ENCODE measurements around the gene KLHL29. TPM values are rescaled to one million over a fixed set of nuclear protein-coding genes. Genes with fewer than 3 reads are reported as not detected.

The KLHL29 gene
- total RNA-seq, 4 donors from 2014 or later: 2.2 to 3.3 (median 2.7) TPM

GRCh38 chr2:23523373-23524260 is 138.6 kb downstream of the KLHL29 start:
- Histone ChIP-seq H3K27ac (no peak overlapping the region), H3K27me3 (no peaks in the 10 kb centered on the region), H3K9me3 (no peaks in the 10 kb centered on the region), H3K36me3 (no peaks in the 10 kb centered on the region), H3K4me3 (replicated peaks in 1 of 3) (no peak overlapping the region), H3K4me1 (peaks cover 5 to 16% of the 10 kb centered on the region in 2 donors)
- peak; percentile 36 to 47 for DNase-seq
- 58 to 61% methylated on average over 20 of the region's 20 CpGs for WGBS, 2 donors
- TF ChIP-seq CTCF (IDR thresholded peaks at IDR 0.05) (no peak), POLR2A (IDR thresholded peaks at IDR 0.05) (no peak)
- intact Hi-C loops (cut with DNase I): no loop called here

GRCh38 chr2:23524261-23524706 is 139.3 kb downstream of the KLHL29 start:
- H3K4me1 ChIP-seq: peaks cover 5 to 16% of the 10 kb centered on the region in 2 donors
- no peaks in the 10 kb centered on the region for H3K9me3 ChIP-seq
- peak in 1 of 2 donors; percentile 20 for DNase-seq
- H3K36me3 ChIP-seq: no peaks in the 10 kb centered on the region
- 80 to 91% methylated on average over 8 to 19 of the region's 19 CpGs for WGBS, 2 donors
- TF ChIP-seq POLR2A (IDR thresholded peaks at IDR 0.05) (no peak), CTCF (IDR thresholded peaks at IDR 0.05) (no peak)
- H3K27me3 ChIP-seq: no peaks in the 10 kb centered on the region
- H3K4me3 ChIP-seq (replicated peaks in 1 of 3): no peak overlapping the region
- peak overlapping the region in 1 of 3 donors; percentile 3 for H3K27ac ChIP-seq
- intact Hi-C loops (cut with DNase I): no loop called here

GRCh38 chr2:23525137-23525765 is 140.3 kb downstream of the KLHL29 start:
- H3K36me3 ChIP-seq: no peaks in the 10 kb centered on the region
- intact Hi-C loops (cut with DNase I): no loop called here
- H3K27me3 ChIP-seq: no peaks in the 10 kb centered on the region
- WGBS, 2 donors: 94 to 95% methylated on average over 13 of the region's 16 CpGs
- TF ChIP-seq POLR2A (IDR thresholded peaks at IDR 0.05): no peak
- TF ChIP-seq CTCF (IDR thresholded peaks at IDR 0.05): no peak
- H3K4me3 ChIP-seq (replicated peaks in 1 of 3): no peak overlapping the region
- H3K27ac ChIP-seq: no peak overlapping the region
- no peak for DNase-seq
- peaks cover 5 to 16% of the 10 kb centered on the region in 2 donors for H3K4me1 ChIP-seq
- H3K9me3 ChIP-seq: no peaks in the 10 kb centered on the region

GRCh38 chr2:23526114-23526513 is 141.1 kb downstream of the KLHL29 start:
- Histone ChIP-seq H3K36me3 (no peaks in the 10 kb centered on the region), H3K4me3 (replicated peaks in 1 of 3) (no peak overlapping the region), H3K27ac (no peak overlapping the region), H3K27me3 (no peaks in the 10 kb centered on the region), H3K9me3 (no peaks in the 10 kb centered on the region), H3K4me1 (peaks cover 5 to 16% of the 10 kb centered on the region in 2 donors)
- 65 to 70% methylated on average over 19 of the region's 19 CpGs for WGBS, 2 donors
- intact Hi-C loops (cut with DNase I): no loop called here
- TF ChIP-seq CTCF (IDR thresholded peaks at IDR 0.05): no peak
- no peak for DNase-seq

All from thyroid gland (tissue), 4 donors.